Measurements from ENCODE around the gene MAP3K4. TPM values are rescaled to one million over a fixed set of nuclear protein-coding genes. Genes with fewer than 3 reads are reported as not detected.

Gene MAP3K4
- total RNA-seq, 1 experiment from 2014 or later: 54.3 TPM

GRCh38 chr6:161141173-161141572 is 149.6 kb downstream of the MAP3K4 start:
- no peak overlapping the region for H2BK20ac ChIP-seq (ENCODE audit: low read depth, low read length, poor library complexity, severe bottlenecking)
- H3K9me3 Mint-ChIP-seq: no peaks in the 10 kb centered on the region
- no peaks in the 10 kb centered on the region for H3K23me2 ChIP-seq (ENCODE audit: insufficient read length, low read depth, low read length, poor library complexity, severe bottlenecking)
- no peak for TF ChIP-seq CTCF (conservative IDR thresholded peaks at IDR 0.05)
- no peaks in the 10 kb centered on the region for H3K4me1 ChIP-seq (ENCODE audit: insufficient read depth, low read length)
- no peak overlapping the region for H2BK15ac ChIP-seq (ENCODE audit: low read depth, low read length)
- H3K18ac ChIP-seq (ENCODE audit: insufficient read length, low read depth, low read length): no peak overlapping the region
- no peak overlapping the region for H3K27ac ChIP-seq (ENCODE audit: insufficient read length, low read depth, low read length)
- no peak overlapping the region for H2BK120ac ChIP-seq (ENCODE audit: low read depth, low read length, poor library complexity, severe bottlenecking)
- H3T11ph ChIP-seq (ENCODE audit: low read length): no peak overlapping the region
- no peak overlapping the region for H4K5ac ChIP-seq (ENCODE audit: insufficient read length, low read depth, low read length)
- no CpG with 5 or more reads among the region's 11 CpGs for WGBS (ENCODE audit: extremely low coverage, insufficient read length, low lambda C conversion rate)
- no peaks in the 10 kb centered on the region; the same call in 1 of the 2 replicates for H3K27me3 Mint-ChIP-seq (ENCODE audit: low read depth)
- no peaks in the 10 kb centered on the region for H3K9me3 ChIP-seq (ENCODE audit: control insufficient read depth, low read depth, low read length)
- no peaks in the 10 kb centered on the region for H3K79me1 ChIP-seq (ENCODE audit: insufficient read depth, low read depth, low read length, poor library complexity, severe bottlenecking)
- H3K36me3 Mint-ChIP-seq (ENCODE audit: insufficient read depth in 1 of 3, low read depth in 3 of 3): peaks cover 24 to 50% (median 47%) of the 10 kb centered on the region in 3 experiments
- H3K23ac ChIP-seq (ENCODE audit: insufficient read length, low read depth, low read length): no peak overlapping the region
- DNase-seq: no peak
- H3K27me3 ChIP-seq (ENCODE audit: insufficient read depth, low read length): no peaks in the 10 kb centered on the region
- H4K91ac ChIP-seq (ENCODE audit: insufficient read length, low read depth, low read length): no peak overlapping the region
- H3K9ac ChIP-seq (ENCODE audit: extremely low read depth, insufficient read length, low read length): no peak overlapping the region
- no peaks in the 10 kb centered on the region for H4K20me1 ChIP-seq (ENCODE audit: control insufficient read depth, insufficient read depth, insufficient read length)
- H3K27ac Mint-ChIP-seq: peak overlapping the region in 1 of 3 experiments; percentile 65; a peak in 2 of 7 replicates
- H3K4me2 ChIP-seq (ENCODE audit: insufficient read depth, insufficient read length, low read length): no peak overlapping the region
- H2BK12ac ChIP-seq (ENCODE audit: insufficient read length, low read depth, low read length): no peak overlapping the region
- no peak overlapping the region for H4K8ac ChIP-seq (replicated peaks; ENCODE audit: insufficient read length, low read depth, low read length)
- no peak overlapping the region for H3K56ac ChIP-seq (ENCODE audit: insufficient read length, low read depth, low read length)
- peaks cover 0 to 8% of the 10 kb centered on the region in 2 experiments; a peak in 3 of 4 replicates for H3K4me1 Mint-ChIP-seq
- no peak overlapping the region for H3K4me3 Mint-ChIP-seq
- no peaks in the 10 kb centered on the region for H3K79me2 ChIP-seq (ENCODE audit: insufficient read depth, low read length)
- H2BK5ac ChIP-seq (ENCODE audit: insufficient read length, low read length): no peak overlapping the region
- no peak overlapping the region for H2AK5ac ChIP-seq (ENCODE audit: insufficient read length, low read length)
- no peak overlapping the region for H2AFZ ChIP-seq (ENCODE audit: low read length)
- no peak overlapping the region for H3K4ac ChIP-seq (ENCODE audit: low read depth, low read length)
- H3K14ac ChIP-seq (ENCODE audit: insufficient read depth, low read length): no peak overlapping the region
